ENCODE data around the gene ACSL1.
A peak's percentile ranks its signal among the peaks of the same experiment; 100 is the strongest.
"Not testable (repeated sequence)": the region's sequence is repeated elsewhere in the genome, so short reads cannot be mapped to it uniquely, and the experiment has no call there.

The ACSL1 gene

GRCh38 chr4:184751585-184751956, 74.2 kb downstream of the ACSL1 start:
- DNase-seq (ENCODE audit: low read depth) = no peak

- DNase-seq (ENCODE audit: low read depth) = no peak
Observed at GRCh38 chr4:184750926-184751584, 74.7 kb downstream of the ACSL1 start.

- DNase-seq (ENCODE audit: low read depth) = no peak
Observed at GRCh38 chr4:184748251-184748652, 77.5 kb downstream of the ACSL1 start.

GRCh38 chr4:184747034-184747830, 78.5 kb downstream of the ACSL1 start:
- DNase-seq (ENCODE audit: low read depth) = no peak

- peak; percentile 13 for DNase-seq (ENCODE audit: low read depth)
Observed at GRCh38 chr4:184745831-184746795, 79.7 kb downstream of the ACSL1 start.

- DNase-seq (ENCODE audit: low read depth) = no peak
Observed at GRCh38 chr4:184744236-184744635, 81.5 kb downstream of the ACSL1 start.

- DNase-seq (ENCODE audit: low read depth) = no peak
Observed at GRCh38 chr4:184743650-184744049, 82.1 kb downstream of the ACSL1 start.

GRCh38 chr4:184741651-184742050, 84.1 kb downstream of the ACSL1 start:
- not testable (repeated sequence) for DNase-seq (ENCODE audit: low read depth)

- DNase-seq (ENCODE audit: low read depth) = no peak
Observed at GRCh38 chr4:184740980-184741391, 84.8 kb downstream of the ACSL1 start.

- not testable (repeated sequence) for DNase-seq (ENCODE audit: low read depth)
Observed at GRCh38 chr4:184739575-184739974, 86.2 kb downstream of the ACSL1 start.

GRCh38 chr4:184734758-184735157, 91.0 kb downstream of the ACSL1 start:
- no peak for DNase-seq (ENCODE audit: low read depth)

- peak; percentile 89 for DNase-seq (ENCODE audit: low read depth)
Observed at GRCh38 chr4:184733654-184734524, 91.9 kb downstream of the ACSL1 start, which contains the start of gene CENPU. Gene CENPU, minus strand, starts transcription at chr4:184734096. Its CDS starts 34 bp downstream, at chr4:184734062.

GRCh38 chr4:184732126-184732525, 93.6 kb downstream of the ACSL1 start:
- no peak for DNase-seq (ENCODE audit: low read depth)

- no peak for DNase-seq (ENCODE audit: low read depth)
Observed at GRCh38 chr4:184731056-184731455, 94.7 kb downstream of the ACSL1 start.

GRCh38 chr4:184729946-184730345, 95.8 kb downstream of the ACSL1 start:
- DNase-seq (ENCODE audit: low read depth) = no peak

GRCh38 chr4:184728858-184729257, 96.9 kb downstream of the ACSL1 start:
- no peak for DNase-seq (ENCODE audit: low read depth)

GRCh38 chr4:184727430-184727829, 98.3 kb downstream of the ACSL1 start:
- no peak for DNase-seq (ENCODE audit: low read depth)

- DNase-seq (ENCODE audit: low read depth) = no peak
Observed at GRCh38 chr4:184722798-184723197, 103.0 kb downstream of the ACSL1 start.

GRCh38 chr4:184721254-184721653, 104.5 kb downstream of the ACSL1 start:
- no peak for DNase-seq (ENCODE audit: low read depth)

- no peak for DNase-seq (ENCODE audit: low read depth)
Observed at GRCh38 chr4:184719407-184719806, 106.4 kb downstream of the ACSL1 start.

- DNase-seq (ENCODE audit: low read depth) = no peak
Observed at GRCh38 chr4:184715526-184715925, 110.2 kb downstream of the ACSL1 start.
